Astrocyte (in vitro differentiated cells and primary cell): ENCODE measurements around the gene UNC5B. TPM values are rescaled to one million over a fixed set of nuclear protein-coding genes. Genes with fewer than 3 reads are reported as not detected.

Source experiments
- DNase-seq: peaks from one replicate; pipeline ENCODE4 v3.0.0-alpha.2; 2010; ENCODE audit warnings: low read depth
- FAIRE-seq: peaks from 2 replicates; lab custom pipeline; 2011; peaks lifted over from hg19 to GRCh38; lab: Jason Lieb, UNC
- H2AFZ ChIP-seq: 2 replicates; pipeline ENCODE4 v1.6.0; 2012; ENCODE audit warnings: low read depth, low read length, inconsistent platforms
- H3K27ac ChIP-seq: 2 replicates; pipeline ENCODE4 v1.5.1; 2011; ENCODE audit warnings: low read depth, low read length, inconsistent platforms
- H3K27me3 ChIP-seq: 2 replicates; pipeline ENCODE4 v1.6.0; 2011; ENCODE audit warnings: low read length, inconsistent platforms; ENCODE audit not compliant: insufficient read depth
- H3K36me3 ChIP-seq: 2 replicates; pipeline ENCODE4 v1.5.1; 2011; ENCODE audit warnings: low read length, inconsistent platforms; ENCODE audit not compliant: insufficient read depth
- H3K4me1 ChIP-seq: 2 replicates; pipeline ENCODE4 v1.5.1; 2011; ENCODE audit warnings: low read length, inconsistent platforms; ENCODE audit not compliant: insufficient read depth
- H3K4me2 ChIP-seq: 2 replicates; pipeline ENCODE4 v1.6.0; 2012; ENCODE audit warnings: low read length, inconsistent platforms
- H3K4me3 ChIP-seq: 2 replicates; pipeline ENCODE4 v1.5.1; 2011; ENCODE audit warnings: low read depth, mild to moderate bottlenecking, low read length, inconsistent platforms; ENCODE audit not compliant: insufficient read depth
- H3K79me2 ChIP-seq: 2 replicates; pipeline ENCODE4 v1.6.0; 2012; ENCODE audit warnings: mild to moderate bottlenecking, low read length, inconsistent platforms; ENCODE audit not compliant: insufficient read depth
- H3K9ac ChIP-seq: 2 replicates; pipeline ENCODE4 v1.6.0; 2012; ENCODE audit warnings: mild to moderate bottlenecking, low read length, inconsistent platforms
- H3K9me3 ChIP-seq: 2 replicates; pipeline ENCODE4 v1.5.1; 2012; ENCODE audit warnings: low read depth, mild to moderate bottlenecking, low read length, inconsistent platforms; ENCODE audit not compliant: insufficient read depth
- H4K20me1 ChIP-seq: 2 replicates; pipeline ENCODE4 v1.6.0; 2012; ENCODE audit warnings: low read length, inconsistent platforms; ENCODE audit not compliant: insufficient read depth
- H3K27ac Mint-ChIP-seq: one replicate; pipeline ENCODE4 v1.8.0; 2021; ENCODE audit warnings: mild to moderate bottlenecking, mixed read lengths; ENCODE audit not compliant: unreplicated experiment
- H3K27me3 Mint-ChIP-seq: one replicate; pipeline ENCODE4 v1.8.0; 2021; ENCODE audit warnings: low read depth, mixed read lengths; ENCODE audit not compliant: unreplicated experiment
- H3K36me3 Mint-ChIP-seq: one replicate; pipeline ENCODE4 v1.8.0; 2021; ENCODE audit warnings: low read depth, mixed read lengths; ENCODE audit not compliant: unreplicated experiment
- H3K4me1 Mint-ChIP-seq: one replicate; pipeline ENCODE4 v1.8.0; 2021; ENCODE audit warnings: low read depth, mixed read lengths; ENCODE audit not compliant: unreplicated experiment
- H3K4me3 Mint-ChIP-seq: one replicate; pipeline ENCODE4 v1.8.0; 2021; ENCODE audit warnings: mild to moderate bottlenecking, moderate library complexity, mixed read lengths; ENCODE audit not compliant: unreplicated experiment
- H3K9me3 Mint-ChIP-seq: one replicate; pipeline ENCODE4 v1.8.0; 2021; ENCODE audit warnings: mild to moderate bottlenecking, mixed read lengths; ENCODE audit not compliant: unreplicated experiment
- CTCF ChIP-seq: IDR thresholded peaks from 2 replicates; pipeline ENCODE4 v1.5.1; 2011; ENCODE audit warnings: low read depth, mild to moderate bottlenecking, inconsistent platforms, low read length, moderate library complexity; ENCODE audit not compliant: insufficient read depth
- EZH2 ChIP-seq: IDR thresholded peaks from 2 replicates; pipeline ENCODE4 v1.6.1; 2012; ENCODE audit warnings: mild to moderate bottlenecking, low read length, inconsistent platforms; ENCODE audit not compliant: insufficient read depth
- total RNA-seq: library from RNA; stranded (reverse); gene quantifications from 2 replicates; pipeline ENCODE4 v1.2.1, GENCODE V29; 2021

UNC5B gene
- total RNA-seq, 1 donor from 2014 or later, result 15.0 TPM

DNA sequence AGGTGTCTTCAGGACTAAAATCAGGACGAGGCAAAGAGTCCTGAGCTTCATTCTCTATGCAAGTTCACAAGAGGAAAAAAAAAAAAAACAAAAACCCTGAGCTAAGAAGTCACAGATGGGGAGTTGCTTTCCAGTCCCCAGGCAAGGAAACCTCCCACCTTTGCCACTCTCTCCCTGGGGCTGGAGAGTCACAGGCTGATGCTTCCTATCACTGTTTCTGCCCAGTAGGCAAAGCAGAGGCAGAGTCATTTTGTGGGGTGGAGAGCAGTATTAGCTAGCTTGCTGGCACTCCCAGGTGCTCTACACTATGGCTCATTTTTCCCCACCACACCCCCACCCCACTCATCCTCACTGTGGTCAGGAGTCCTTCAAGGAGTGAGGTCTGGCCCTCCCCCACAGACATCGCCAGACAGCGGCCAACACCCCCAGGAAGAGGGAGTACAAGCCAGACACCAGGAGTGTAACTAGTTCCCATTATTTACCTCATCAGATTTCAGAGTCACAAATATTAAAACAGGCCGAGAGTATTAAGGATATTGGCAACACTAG is 34.6 kb upstream of the UNC5B start:
- Mint-ChIP-seq H3K9me3 (no peaks in the 10 kb centered on the region), H3K36me3 (no peaks in the 10 kb centered on the region), H3K27ac (no peak overlapping the region), H3K4me3 (no peak overlapping the region), H3K27me3 (peaks cover 59% of the 10 kb centered on the region), H3K4me1 (peaks cover 5% of the 10 kb centered on the region)
- no peak overlapping the region for H3K9ac ChIP-seq
- no peaks in the 10 kb centered on the region for H3K36me3 ChIP-seq
- H3K27ac ChIP-seq, result no peak overlapping the region
- H3K79me2 ChIP-seq, result no peaks in the 10 kb centered on the region
- no peak overlapping the region for H2AFZ ChIP-seq
- peaks cover 30% of the 10 kb centered on the region for H3K27me3 ChIP-seq
- no peaks in the 10 kb centered on the region for H3K4me1 ChIP-seq
- no peaks in the 10 kb centered on the region for H4K20me1 ChIP-seq
- DNase-seq, result no peak
- TF ChIP-seq EZH2 (no peak), CTCF (no peak)
- H3K4me2 ChIP-seq, result no peak overlapping the region
- H3K9me3 ChIP-seq, result no peaks in the 10 kb centered on the region
- H3K4me3 ChIP-seq, result no peak overlapping the region
- no peak for FAIRE-seq

GRCh38 chr10:71178880-71179279 is 33.5 kb upstream of the UNC5B start:
- no peaks in the 10 kb centered on the region for H3K36me3 Mint-ChIP-seq
- Histone ChIP-seq H3K36me3 (no peaks in the 10 kb centered on the region), H3K4me1 (no peaks in the 10 kb centered on the region), H3K27me3 (peaks cover 28% of the 10 kb centered on the region), H3K79me2 (no peaks in the 10 kb centered on the region), H4K20me1 (no peaks in the 10 kb centered on the region), H2AFZ (no peak overlapping the region), H3K4me3 (no peak overlapping the region), H3K9ac (no peak overlapping the region), H3K9me3 (no peaks in the 10 kb centered on the region), H3K4me2 (no peak overlapping the region), H3K27ac (no peak overlapping the region)
- no peaks in the 10 kb centered on the region for H3K9me3 Mint-ChIP-seq
- TF ChIP-seq EZH2 (no peak), CTCF (no peak)
- DNase-seq (no peak), FAIRE-seq (no peak)
- no peak overlapping the region for H3K4me3 Mint-ChIP-seq
- H3K27ac Mint-ChIP-seq, result no peak overlapping the region
- peaks cover 61% of the 10 kb centered on the region for H3K27me3 Mint-ChIP-seq
- peaks cover 5% of the 10 kb centered on the region for H3K4me1 Mint-ChIP-seq

DNA sequence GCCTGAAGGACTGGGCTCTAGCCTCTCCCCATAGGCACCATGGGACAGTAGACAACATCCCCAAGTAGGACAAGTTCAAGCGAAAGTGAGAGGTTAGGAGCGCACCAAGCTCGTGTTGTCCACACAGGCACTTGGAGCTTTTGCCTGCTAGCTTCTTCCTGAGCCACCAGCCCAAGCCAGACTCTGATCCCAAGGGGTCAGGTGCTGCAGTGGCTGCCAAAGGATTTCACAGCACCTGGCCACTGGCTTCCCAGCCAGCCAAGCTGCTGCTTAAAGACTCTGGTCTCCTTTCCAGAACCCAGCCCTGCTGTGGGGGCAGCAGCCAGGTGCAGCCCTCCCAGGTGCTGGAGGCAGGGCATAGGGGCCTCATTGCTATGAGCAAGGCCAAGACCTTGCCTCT is 33.0 kb upstream of the UNC5B start:
- no peaks in the 10 kb centered on the region for H3K79me2 ChIP-seq
- H4K20me1 ChIP-seq, result no peaks in the 10 kb centered on the region
- Mint-ChIP-seq H3K9me3 (no peaks in the 10 kb centered on the region), H3K36me3 (no peaks in the 10 kb centered on the region), H3K4me3 (no peak overlapping the region), H3K27ac (no peak overlapping the region), H3K4me1 (peaks cover 5% of the 10 kb centered on the region), H3K27me3 (peaks cover 63% of the 10 kb centered on the region)
- no peak overlapping the region for H3K27ac ChIP-seq
- TF ChIP-seq EZH2 (no peak), CTCF (no peak)
- H3K4me1 ChIP-seq, result no peaks in the 10 kb centered on the region
- H3K9ac ChIP-seq, result no peak overlapping the region
- H3K4me2 ChIP-seq, result no peak overlapping the region
- DNase-seq (no peak), FAIRE-seq (no peak)
- no peak overlapping the region for H3K4me3 ChIP-seq
- peaks cover 26% of the 10 kb centered on the region for H3K27me3 ChIP-seq
- H2AFZ ChIP-seq, result no peak overlapping the region
- H3K36me3 ChIP-seq, result no peaks in the 10 kb centered on the region
- H3K9me3 ChIP-seq, result no peaks in the 10 kb centered on the region
